Measurements from ENCODE around the gene CT45A1. TPM values are rescaled to one million over a fixed set of nuclear protein-coding genes. Genes with fewer than 3 reads are reported as not detected.
"Not testable (repeated sequence)": the region's sequence is repeated elsewhere in the genome, so short reads cannot be mapped to it uniquely, and the experiment has no call there.

The CT45A1 gene
- total RNA-seq, 1 donor from 2014 or later, result not detected

GRCh38 chrX:135737366-135738071 is 24.1 kb downstream of the CT45A1 start:
- H3K4me3 ChIP-seq (ENCODE audit: low read depth, low read length), result no peak overlapping the region
- TF ChIP-seq CTCF (conservative IDR thresholded peaks at IDR 0.05; ENCODE audit: low read depth, low read length), result no peak
- DNase-seq (ENCODE audit: low read depth), result no peak

GRCh38 chrX:135740681-135741149 is 27.3 kb downstream of the CT45A1 start:
- H3K4me3 ChIP-seq (ENCODE audit: low read depth, low read length), result no peak overlapping the region
- no peak for DNase-seq (ENCODE audit: low read depth)
- TF ChIP-seq CTCF (conservative IDR thresholded peaks at IDR 0.05; ENCODE audit: low read depth, low read length), result peak; percentile 38

- no peak for DNase-seq (ENCODE audit: low read depth)
- TF ChIP-seq CTCF (conservative IDR thresholded peaks at IDR 0.05; ENCODE audit: low read depth, low read length), result no peak
- H3K4me3 ChIP-seq (ENCODE audit: low read depth, low read length), result no peak overlapping the region
These were observed 27.8 kb downstream of the CT45A1 start for GRCh38 chrX:135741192-135741715.

- H3K4me3 ChIP-seq (ENCODE audit: low read depth, low read length); DNase-seq (ENCODE audit: low read depth): not testable (repeated sequence)
These were observed 31.3 kb downstream of the CT45A1 start for GRCh38 chrX:135744739-135745138.

GRCh38 chrX:135768091-135768490 is 54.7 kb downstream of the CT45A1 start, which contains the start of gene CT45A3:
TSS of gene CT45A3 (minus strand) at chrX:135768191. CDS start at chrX:135764444, 3,747 bp downstream.
- not testable (repeated sequence) for H3K4me3 ChIP-seq (ENCODE audit: low read depth, low read length); DNase-seq (ENCODE audit: low read depth)

Other genes with a start within 250 kb of the CT45A1 start
- 2.0 and 3.4 TPM in 2 replicates for gene INTS6L, start 193.0 kb upstream of the CT45A1 start, total RNA-seq
- not detected in 2 replicates for gene CT45A3, start 54.6 kb downstream of the CT45A1 start, total RNA-seq
- not detected in 2 replicates for gene CT45A5, start 71.9 kb downstream of the CT45A1 start, total RNA-seq
- not detected in 2 replicates for gene CT45A6, start 89.1 kb downstream of the CT45A1 start, total RNA-seq
- gene CT45A2, start 106.4 kb downstream of the CT45A1 start, total RNA-seq, result not detected in 2 replicates
- gene CT45A7, start 123.6 kb downstream of the CT45A1 start, total RNA-seq, result not detected in 2 replicates
- not detected in 2 replicates for gene CT45A8, start 140.9 kb downstream of the CT45A1 start, total RNA-seq
- not detected in 2 replicates for gene CT45A9, start 158.2 kb downstream of the CT45A1 start, total RNA-seq
- not detected in 2 replicates for gene CT45A10, start 179.8 kb downstream of the CT45A1 start, total RNA-seq
- gene SAGE1, start 180.1 kb downstream of the CT45A1 start, total RNA-seq, result not detected in 2 replicates

Measured in epithelial cell of proximal tubule (primary cell).